Cardiac muscle cell (in vitro differentiated cells and primary cell): ENCODE measurements around the gene RASGRP3. TPM values are rescaled to one million over a fixed set of nuclear protein-coding genes. Genes with fewer than 3 reads are reported as not detected.

ENCODE experiments used
- polyA plus RNA-seq: library from polyadenylated mRNA; unstranded; fragments of >200 nt; fragmentation: Nextera tagmentation; extraction: Ambion mirVana; gene quantifications from 2 replicates; pipeline ENCODE4 v1.2.1, GENCODE V29; 2016
- total RNA-seq: library from RNA; depleted of rRNA; stranded (reverse); fragments of >200 nt; gene quantifications from 2 replicates; pipeline ENCODE4 v1.2.3, GENCODE V29; 2016

Gene RASGRP3
- total and polyA plus RNA-seq, 2 experiments from 2014 or later = 19.8 to 21.3 TPM

Other genes with a start within 250 kb of the RASGRP3 start
- gene FAM98A, start 122.7 kb downstream of the RASGRP3 start, total RNA-seq = 15.9 and 32.6 TPM in 2 replicates
- 26.7 and 40.8 TPM in 2 replicates for gene FAM98A, start 122.7 kb downstream of the RASGRP3 start, polyA plus RNA-seq